Adrenal gland (tissue), 12 donors: ENCODE measurements around the gene HSPA9. TPM values are rescaled to one million over a fixed set of nuclear protein-coding genes. Genes with fewer than 3 reads are reported as not detected.
"Not testable (repeated sequence)": the region's sequence is repeated elsewhere in the genome, so short reads cannot be mapped to it uniquely, and the experiment has no call there.

Source experiments
- DNase-seq, 7 donors: peaks; one replicate each; pipeline ENCODE4 v3.0.0-alpha.2; 2019 to 2020
- H3K27ac ChIP-seq, 5 donors: fragments of 200-600 bp; sonication (generic) in 4 of 5; 1 replicate in 3 of 5; 2 replicates in 2 of 5; pipeline versions ENCODE4 v1.5.1 to v1.8.0; 2016 to 2020; ENCODE audit warnings: mild to moderate bottlenecking in 1 of 5
- H3K27me3 ChIP-seq: fragments of 200-600 bp; 2 replicates; pipeline ENCODE4 v1.8.0; 2021
- H3K36me3 ChIP-seq, 2 donors: fragments of 200-600 bp; replicated peaks in 1 of 2; 1 replicate in 1 of 2; 2 replicates in 1 of 2; pipeline versions ENCODE4 v1.5.1 to v1.8.0; 2018 to 2022
- H3K4me1 ChIP-seq, 2 donors: fragments of 200-600 bp; replicated peaks in 1 of 2; 1 replicate in 1 of 2; 2 replicates in 1 of 2; pipeline versions ENCODE4 v1.5.1 to v1.8.0; 2018 to 2021
- H3K4me3 ChIP-seq, 4 donors: fragments of 200-600 bp; sonication (generic) in 3 of 4; one replicate each; pipeline ENCODE4 v1.5.1; 2016 to 2018
- H3K9me3 ChIP-seq, 3 donors: fragments of 200-600 bp; sonication (generic) in 1 of 3; replicated peaks in 1 of 3; 1 replicate in 2 of 3; 2 replicates in 1 of 3; pipeline versions ENCODE4 v1.5.1 to v1.8.0; 2016 to 2021
- POLR2A ChIP-seq, 2 donors: fragments of 450-650 bp; IDR thresholded peaks; one replicate each; pipeline ENCODE4 v1.6.1; 2017; ENCODE audit warnings: antibody characterized with exemption in 2 of 2, mild to moderate bottlenecking in 2 of 2, moderate library complexity in 1 of 2
- WGBS, 4 donors: extraction: QIAGEN DNeasy Blood & Tissue Kit in 2 of 4; methylation state at CpG; one replicate each; pipeline versions ENCODE4 v1.1.5 to v1.1.7; 2013 to 2017; 5-methylcytosine and 5-hydroxymethylcytosine counted together
- intact Hi-C, 2 donors: fragments of 100-400 bp; cut with DNase I; formaldehyde crosslinking; loops; one replicate each; pipeline versions ENCODE4 v1.14.1 to v1.15.0; 2022 to 2023
- polyA plus RNA-seq, 3 donors: library from polyadenylated mRNA; stranded (reverse); fragments of 200-250 nt in 2 of 3; fragments of 350-450 nt in 1 of 3; fragmentation: Illumina TruSeq in 1 of 3; extraction: RNeasy Lipid Tissue Mini Kit (QIAGEN cat#74804) in 1 of 3; gene quantifications; one replicate each; pipeline ENCODE4 v1.2.3, GENCODE V29; 2013 to 2014
- small RNA-seq, 2 donors: library from RNA; depleted of rRNA; stranded (forward); fragments of <200 nt; gene quantifications; one replicate each; pipeline ENCODE3, GENCODE V24; 2016
- total RNA-seq, 9 donors: library from RNA; depleted of rRNA in 4 of 9; stranded (reverse); fragments of >200 nt in 4 of 9; fragments of 120-200 nt in 1 of 9; fragmentation: NEBNext Ultra II Directional in 1 of 9; extraction: Animal tissue kit (Norgen Biotek cat#: 25700) in 1 of 9; gene quantifications; one replicate each; pipeline versions ENCODE4 v1.1.0 to v1.2.4, GENCODE V29; 2013 to 2023
- TF ChIP-seq, protein P1 (sequence below), 6 experiments: fragments of 450-650 bp in 4 of 6; fragments of 200-600 bp in 2 of 6; sonication (generic) in 1 of 6; IDR thresholded peaks; 1 replicate in 5 of 6; 2 replicates in 1 of 6; pipeline versions ENCODE4 v1.5.1 to v1.8.0; 2016 to 2021; ENCODE audit warnings: antibody characterized with exemption in 6 of 6, mild to moderate bottlenecking in 2 of 6, moderate library complexity in 1 of 6
- donor health status: healthy with polysubstance abuse.
- donor health status: Bipolar disorder and iron deficiency.
- donor health status: DM: yes; HTN: yes; CAD: no.
- donor health status: DM: no; HTN: no; CAD: no.
- donor health status: DM: no; HTN: no; CAD: no.
- donor health status: DM: yes; HTN: yes; CAD: no.

Gene HSPA9
- total and polyA plus RNA-seq, 12 donors: 92.3 to 1,206 (median 501) TPM

DNA sequence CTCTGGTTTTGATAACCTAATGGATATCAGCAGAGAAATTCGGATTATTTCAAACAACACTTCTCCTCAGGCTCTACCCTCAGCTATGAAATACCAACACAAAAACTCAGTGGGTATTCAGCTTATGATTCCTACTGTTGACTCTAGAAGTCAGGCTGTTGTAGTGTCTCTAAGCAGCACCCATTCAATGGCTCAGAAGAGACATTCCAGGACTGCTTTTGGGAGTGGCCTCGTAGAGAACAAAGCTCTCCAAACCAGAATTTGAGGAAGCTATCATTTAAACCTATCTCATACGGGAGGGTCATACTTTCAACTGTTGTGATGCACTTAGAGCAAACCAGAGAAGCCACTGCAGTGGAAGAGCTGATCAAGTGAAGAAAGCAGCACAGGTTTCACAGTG, 66.2 kb downstream of the HSPA9 start:
- intact Hi-C loops: no loop called here
- Histone ChIP-seq H3K27me3 (no peaks in the 10 kb centered on the region), H3K4me1 (peaks cover 9 to 33% of the 10 kb centered on the region in 2 donors), H3K36me3 (peaks cover 0 to 58% of the 10 kb centered on the region in 2 donors), H3K9me3 (no peaks in the 10 kb centered on the region), H3K4me3 (no peak overlapping the region), H3K27ac (peak overlapping the region in 2 of 5 donors; percentile 44 to 67)
- DNase-seq: peak in 1 of 7 donors; percentile 9
- no peak for TF ChIP-seq POLR2A (IDR thresholded peaks at IDR 0.05)
- TF ChIP-seq, protein P1, sequence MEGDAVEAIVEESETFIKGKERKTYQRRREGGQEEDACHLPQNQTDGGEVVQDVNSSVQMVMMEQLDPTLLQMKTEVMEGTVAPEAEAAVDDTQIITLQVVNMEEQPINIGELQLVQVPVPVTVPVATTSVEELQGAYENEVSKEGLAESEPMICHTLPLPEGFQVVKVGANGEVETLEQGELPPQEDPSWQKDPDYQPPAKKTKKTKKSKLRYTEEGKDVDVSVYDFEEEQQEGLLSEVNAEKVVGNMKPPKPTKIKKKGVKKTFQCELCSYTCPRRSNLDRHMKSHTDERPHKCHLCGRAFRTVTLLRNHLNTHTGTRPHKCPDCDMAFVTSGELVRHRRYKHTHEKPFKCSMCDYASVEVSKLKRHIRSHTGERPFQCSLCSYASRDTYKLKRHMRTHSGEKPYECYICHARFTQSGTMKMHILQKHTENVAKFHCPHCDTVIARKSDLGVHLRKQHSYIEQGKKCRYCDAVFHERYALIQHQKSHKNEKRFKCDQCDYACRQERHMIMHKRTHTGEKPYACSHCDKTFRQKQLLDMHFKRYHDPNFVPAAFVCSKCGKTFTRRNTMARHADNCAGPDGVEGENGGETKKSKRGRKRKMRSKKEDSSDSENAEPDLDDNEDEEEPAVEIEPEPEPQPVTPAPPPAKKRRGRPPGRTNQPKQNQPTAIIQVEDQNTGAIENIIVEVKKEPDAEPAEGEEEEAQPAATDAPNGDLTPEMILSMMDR (IDR thresholded peaks at IDR 0.05): no peak
- WGBS, 4 donors: 76 to 88% (median 79%) methylated on average over 3 of the region's 3 CpGs

DNA sequence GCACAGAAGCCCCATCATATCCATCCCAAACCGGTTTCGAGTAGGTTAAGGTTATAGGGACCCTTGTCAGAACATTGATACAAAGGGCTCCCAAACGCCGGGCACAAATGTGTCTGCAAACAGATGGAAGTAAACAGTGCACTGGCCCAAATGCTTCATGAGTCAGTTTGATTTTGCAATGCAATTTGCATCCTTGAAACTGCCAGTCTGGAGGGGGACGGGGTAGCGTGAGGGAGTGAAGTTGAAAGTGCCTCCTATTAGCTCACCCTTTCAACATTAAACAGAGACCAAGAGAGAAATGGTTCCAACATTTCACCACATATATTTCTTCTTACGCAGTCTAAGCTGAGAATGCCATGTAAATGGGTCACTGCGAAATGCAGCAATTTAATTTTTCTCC, 67.7 kb downstream of the HSPA9 start:
- 35 to 53% (median 45%) methylated on average over 8 of the region's 8 CpGs for WGBS, 4 donors
- H3K4me3 ChIP-seq, intact Hi-C loops, H3K27me3 ChIP-seq, H3K9me3 ChIP-seq: not testable (repeated sequence)
- TF ChIP-seq POLR2A (IDR thresholded peaks at IDR 0.05): peak in 1 of 2 donors; percentile 60
- Histone ChIP-seq H3K4me1 (peaks cover 9 to 34% of the 10 kb centered on the region in 2 donors), H3K36me3 (peaks cover 0 to 43% of the 10 kb centered on the region in 2 donors), H3K27ac (peak overlapping the region; percentile 28 to 70 (median 67))
- peak; percentile 56 to 81 (median 79) for DNase-seq

- Histone ChIP-seq H3K27me3 (no peaks in the 10 kb centered on the region), H3K4me1 (peaks cover 9 to 34% of the 10 kb centered on the region in 2 donors), H3K4me3 (no peak overlapping the region), H3K36me3 (peaks cover 0 to 40% of the 10 kb centered on the region in 2 donors), H3K27ac (peak overlapping the region in 3 of 5 donors; percentile 17 to 67 (median 34)), H3K9me3 (no peaks in the 10 kb centered on the region)
- peak in 5 of 7 donors; percentile 25 to 63 (median 45) for DNase-seq
- TF ChIP-seq, protein P1 (IDR thresholded peaks at IDR 0.05): no peak
- no peak for TF ChIP-seq POLR2A (IDR thresholded peaks at IDR 0.05)
- WGBS, 4 donors: 72 to 78% (median 75%) methylated on average over 10 of the region's 10 CpGs
- intact Hi-C loops: no loop called here
Measured at GRCh38 chr5:138506370-138507306, 68.6 kb downstream of the HSPA9 start.

DNA sequence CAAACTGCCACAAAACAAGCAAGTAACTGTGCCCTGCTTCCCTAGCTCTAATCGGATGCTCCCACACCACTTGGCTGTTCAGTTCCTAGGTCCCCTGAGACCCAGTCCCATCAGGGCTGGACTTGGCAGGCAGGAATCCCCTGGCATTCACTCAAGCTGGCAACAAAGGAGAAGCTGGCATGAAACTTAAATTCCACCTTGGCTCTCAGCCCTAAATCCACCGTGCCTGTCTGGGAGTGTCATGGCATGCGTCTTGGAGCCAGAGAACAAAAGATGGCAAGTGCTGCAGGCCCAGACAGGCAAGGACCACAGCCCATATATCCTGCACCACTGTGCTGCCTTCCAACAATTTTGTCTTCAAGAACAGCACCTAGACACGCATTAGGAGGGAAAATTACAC, 70.4 kb downstream of the HSPA9 start:
- 27 to 43% (median 38%) methylated on average over 1 to 4 of the region's 4 CpGs for WGBS, 4 donors
- TF ChIP-seq, protein P1 (IDR thresholded peaks at IDR 0.05): no peak
- no peak for TF ChIP-seq POLR2A (IDR thresholded peaks at IDR 0.05)
- peaks cover 0 to 27% of the 10 kb centered on the region in 2 donors for H3K36me3 ChIP-seq
- peak overlapping the region in 3 of 5 donors; percentile 22 to 55 (median 45) for H3K27ac ChIP-seq
- H3K4me3 ChIP-seq: no peak overlapping the region
- intact Hi-C loops: loop anchor here (2.0 to 5.0 kb wide), 2 partner anchors 47 to 50 kb away; no protein-coding TSS in a partner anchor
- peaks cover 9 to 34% of the 10 kb centered on the region in 2 donors for H3K4me1 ChIP-seq
- no peaks in the 10 kb centered on the region for H3K27me3 ChIP-seq
- DNase-seq: peak; percentile 43 to 79 (median 69)
- H3K9me3 ChIP-seq: no peaks in the 10 kb centered on the region

Small RNAs within 50 kb of the gene (small RNA-seq; reads per million reads assigned to genes)
- gene RF00154 (158 to 161 reads per million in 2 donors), gene RF01210 (0 reads per million in 2 donors), gene SNORD63 (2,292 to 3,712 reads per million in 2 donors)

Other genes with a start within 250 kb of the HSPA9 start
- 1 to 10 TPM in 1 of 9 donors, under 1 TPM in 4, not detected in 4; 0.28 to 5.2 (median 0.32) TPM for gene CDC25C, start 243.6 kb downstream of the HSPA9 start, total RNA-seq
- under 1 TPM; 0.24 to 0.57 (median 0.32) TPM for gene CDC25C, start 243.6 kb downstream of the HSPA9 start, polyA plus RNA-seq
- 100 to 1,000 TPM in 1 of 9 donors, 10 to 100 TPM in 8; 19.9 to 143 (median 30.8) TPM for gene FAM53C, start 237.1 kb downstream of the HSPA9 start, total RNA-seq
- gene FAM53C, start 237.1 kb downstream of the HSPA9 start, polyA plus RNA-seq: 10 to 100 TPM; 11.9 to 23.3 (median 15.9) TPM
- gene KDM3B, start 222.7 kb downstream of the HSPA9 start, total RNA-seq: 10 to 100 TPM; 38.8 to 68.4 (median 53.4) TPM
- gene KDM3B, start 222.7 kb downstream of the HSPA9 start, polyA plus RNA-seq: 10 to 100 TPM; 23.2 to 35.2 (median 23.8) TPM
- gene REEP2, start 136.3 kb downstream of the HSPA9 start, total RNA-seq: 10 to 100 TPM in 1 of 9 donors, 1 to 10 TPM in 8; 2.4 to 14.3 (median 5.0) TPM
- gene REEP2, start 136.3 kb downstream of the HSPA9 start, polyA plus RNA-seq: 10 to 100 TPM in 2 of 3 donors, 1 to 10 TPM in 1; 9.1 to 39.7 (median 11.8) TPM
- 100 to 1,000 TPM in 1 of 9 donors, 10 to 100 TPM in 6, 1 to 10 TPM in 2; 4.3 to 221 (median 35.4) TPM for gene EGR1, start 109.9 kb downstream of the HSPA9 start, total RNA-seq
- 10 to 100 TPM; 42.9 to 61.5 (median 59.8) TPM for gene EGR1, start 109.9 kb downstream of the HSPA9 start, polyA plus RNA-seq
- 100 to 1,000 TPM in 3 of 9 donors, 10 to 100 TPM in 6; 41.9 to 178 (median 73.6) TPM for gene ETF1, start 32.2 kb downstream of the HSPA9 start, total RNA-seq
- gene ETF1, start 32.2 kb downstream of the HSPA9 start, polyA plus RNA-seq: 100 to 1,000 TPM in 1 of 3 donors, 10 to 100 TPM in 2; 25.4 to 171 (median 27.8) TPM
- 100 to 1,000 TPM; 297 to 521 (median 361) TPM for gene CTNNA1, start 178.0 kb upstream of the HSPA9 start, total RNA-seq
- gene CTNNA1, start 178.0 kb upstream of the HSPA9 start, polyA plus RNA-seq: 100 to 1,000 TPM; 111 to 371 (median 133) TPM